AG04450 (cell line): ENCODE measurements around the gene PAGE2. TPM values are rescaled to one million over a fixed set of nuclear protein-coding genes. Genes with fewer than 3 reads are reported as not detected.
A peak's percentile ranks its signal among the peaks of the same experiment; 100 is the strongest.
"Not testable (repeated sequence)": the region's sequence is repeated elsewhere in the genome, so short reads cannot be mapped to it uniquely, and the experiment has no call there.

Source experiments
- CTCF ChIA-PET: fragments of 300-600, 350-600 bp; formaldehyde crosslinking; extraction: SDS; loops from one replicate; lab custom pipeline; 2022; ENCODE audit warnings: antibody characterized with exemption, inconsistent platforms; lab: Charles Lee
- POLR2A ChIA-PET: fragments of 350-600 bp; formaldehyde crosslinking; extraction: SDS; loops from one replicate; lab custom pipeline; 2021; ENCODE audit warnings: antibody characterized with exemption, inconsistent platforms; lab: Yijun Ruan, JAX
- DNase-seq: peaks from one replicate; pipeline ENCODE4 v3.0.0-alpha.2; 2011; ENCODE audit warnings: low read depth, low spot score
- H3K27ac ChIP-seq: one replicate; pipeline ENCODE4 v1.5.1; 2012; ENCODE audit warnings: low read depth, low read length, control low read depth
- H3K27me3 ChIP-seq: one replicate; pipeline ENCODE4 v1.6.0; 2012; ENCODE audit warnings: low read length; ENCODE audit not compliant: control insufficient read depth, insufficient read depth
- H3K4me3 ChIP-seq: 2 replicates; pipeline ENCODE4 v1.5.1; 2011; ENCODE audit warnings: mild to moderate bottlenecking, low read depth, low read length, control low read depth
- H3K9me3 ChIP-seq: 2 replicates; pipeline ENCODE4 v1.5.1; 2012; ENCODE audit warnings: low read length; ENCODE audit not compliant: control insufficient read depth, insufficient read depth
- polyA plus RNA-seq: library from polyadenylated mRNA; depleted of rRNA; stranded (reverse); fragments of >200 nt; gene quantifications from 2 replicates; pipeline ENCODE4 v1.2.3, GENCODE V29; 2011
- TF ChIP-seq, protein P1 (sequence below): IDR thresholded peaks from 2 replicates; pipeline ENCODE4 v1.5.1; 2011; ENCODE audit warnings: low read depth, low read length, control low read depth, inconsistent platforms

PAGE2 gene
- polyA plus RNA-seq, 1 experiment: not detected

DNA sequence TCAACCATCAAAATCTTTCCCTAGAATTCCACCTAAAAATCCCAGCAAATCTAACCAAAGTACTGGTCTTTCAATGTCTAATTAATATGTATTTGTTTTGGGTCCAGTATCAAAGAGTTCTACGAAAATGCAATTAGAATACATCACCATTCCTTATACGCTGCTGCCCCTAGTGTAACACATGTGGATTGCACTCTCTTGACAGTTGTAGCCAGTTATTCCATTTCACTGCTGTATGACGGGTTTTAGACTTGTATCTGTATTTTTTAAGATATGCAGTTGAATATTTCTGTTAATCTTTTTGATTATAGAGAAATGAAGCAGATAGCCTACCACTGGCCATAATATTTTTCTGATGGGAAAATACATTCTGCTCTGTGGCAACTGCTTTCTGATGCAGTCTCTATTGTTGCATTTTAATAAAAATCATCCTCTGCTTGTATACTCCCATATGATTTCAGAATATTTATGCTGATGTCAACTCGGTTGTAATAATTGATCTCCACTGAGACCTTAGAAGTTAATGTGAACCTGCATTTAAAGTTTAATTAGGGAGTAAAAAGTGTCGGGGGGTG, 31.1 kb upstream of the PAGE2 start:
- TF ChIP-seq, protein P1, sequence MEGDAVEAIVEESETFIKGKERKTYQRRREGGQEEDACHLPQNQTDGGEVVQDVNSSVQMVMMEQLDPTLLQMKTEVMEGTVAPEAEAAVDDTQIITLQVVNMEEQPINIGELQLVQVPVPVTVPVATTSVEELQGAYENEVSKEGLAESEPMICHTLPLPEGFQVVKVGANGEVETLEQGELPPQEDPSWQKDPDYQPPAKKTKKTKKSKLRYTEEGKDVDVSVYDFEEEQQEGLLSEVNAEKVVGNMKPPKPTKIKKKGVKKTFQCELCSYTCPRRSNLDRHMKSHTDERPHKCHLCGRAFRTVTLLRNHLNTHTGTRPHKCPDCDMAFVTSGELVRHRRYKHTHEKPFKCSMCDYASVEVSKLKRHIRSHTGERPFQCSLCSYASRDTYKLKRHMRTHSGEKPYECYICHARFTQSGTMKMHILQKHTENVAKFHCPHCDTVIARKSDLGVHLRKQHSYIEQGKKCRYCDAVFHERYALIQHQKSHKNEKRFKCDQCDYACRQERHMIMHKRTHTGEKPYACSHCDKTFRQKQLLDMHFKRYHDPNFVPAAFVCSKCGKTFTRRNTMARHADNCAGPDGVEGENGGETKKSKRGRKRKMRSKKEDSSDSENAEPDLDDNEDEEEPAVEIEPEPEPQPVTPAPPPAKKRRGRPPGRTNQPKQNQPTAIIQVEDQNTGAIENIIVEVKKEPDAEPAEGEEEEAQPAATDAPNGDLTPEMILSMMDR: peak; percentile 73
- DNase-seq: no peak
- ChIA-PET CTCF (interaction anchor here (0.7 to 1.5 kb wide), 6 partner anchors 46 to 1015 kb away, joined by 3 to 27 read pairs (median 4); partner anchors contain the start of gene APEX2), POLR2A (no interaction called here)
- H3K27me3 ChIP-seq: no peaks in the 10 kb centered on the region
- H3K9me3 ChIP-seq: no peaks in the 10 kb centered on the region
- H3K4me3 ChIP-seq: no peak overlapping the region
- H3K27ac ChIP-seq: no peak overlapping the region

DNA sequence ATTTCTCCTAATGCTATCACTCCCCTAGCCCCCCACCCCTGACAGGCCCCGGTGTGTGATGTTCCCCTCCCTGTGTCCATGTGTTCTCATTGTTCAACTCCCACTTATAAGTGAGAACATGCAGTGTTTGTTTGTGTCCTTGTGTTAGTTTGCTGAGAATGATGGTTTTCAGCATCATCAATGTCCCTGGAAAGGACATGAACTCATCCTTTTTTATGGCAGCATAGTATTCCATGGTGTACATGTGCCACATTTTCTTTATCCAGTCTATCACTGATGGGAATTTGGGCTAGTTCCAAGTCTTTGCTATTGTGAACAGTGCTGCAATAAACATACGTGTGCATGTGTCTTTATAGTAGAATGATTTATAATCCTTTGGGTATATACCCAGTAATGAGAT, 21.6 kb upstream of the PAGE2 start:
- DNase-seq, H3K27ac ChIP-seq, H3K4me3 ChIP-seq, POLR2A ChIA-PET, H3K9me3 ChIP-seq, CTCF ChIA-PET, H3K27me3 ChIP-seq: not testable (repeated sequence)

DNA sequence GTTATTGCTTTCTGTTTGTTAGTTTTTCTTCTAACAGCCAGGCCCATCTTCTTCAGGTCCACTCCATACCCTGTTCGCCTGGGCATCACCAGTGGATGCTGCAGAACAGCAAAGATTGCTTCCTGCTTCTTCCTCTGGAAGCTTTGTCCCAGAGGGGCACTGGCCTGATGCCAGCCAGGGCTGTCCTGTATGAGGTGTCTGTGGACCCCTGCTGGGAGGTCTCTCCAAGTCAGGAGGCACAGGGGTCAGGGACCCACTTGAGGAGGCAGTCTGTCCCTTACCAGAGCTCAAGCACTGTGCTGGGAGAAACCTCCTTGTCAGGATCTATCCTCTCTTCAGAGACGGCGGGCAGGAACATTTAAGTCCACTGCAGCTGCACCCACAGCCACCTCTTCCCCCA, 16.5 kb upstream of the PAGE2 start:
- CTCF ChIA-PET: no interaction called here
- no peaks in the 10 kb centered on the region for H3K9me3 ChIP-seq
- H3K4me3 ChIP-seq: no peak overlapping the region
- H3K27me3 ChIP-seq: no peaks in the 10 kb centered on the region
- H3K27ac ChIP-seq: no peak overlapping the region
- no peak for DNase-seq
- TF ChIP-seq, protein P1: no peak
- POLR2A ChIA-PET: no interaction called here

DNA sequence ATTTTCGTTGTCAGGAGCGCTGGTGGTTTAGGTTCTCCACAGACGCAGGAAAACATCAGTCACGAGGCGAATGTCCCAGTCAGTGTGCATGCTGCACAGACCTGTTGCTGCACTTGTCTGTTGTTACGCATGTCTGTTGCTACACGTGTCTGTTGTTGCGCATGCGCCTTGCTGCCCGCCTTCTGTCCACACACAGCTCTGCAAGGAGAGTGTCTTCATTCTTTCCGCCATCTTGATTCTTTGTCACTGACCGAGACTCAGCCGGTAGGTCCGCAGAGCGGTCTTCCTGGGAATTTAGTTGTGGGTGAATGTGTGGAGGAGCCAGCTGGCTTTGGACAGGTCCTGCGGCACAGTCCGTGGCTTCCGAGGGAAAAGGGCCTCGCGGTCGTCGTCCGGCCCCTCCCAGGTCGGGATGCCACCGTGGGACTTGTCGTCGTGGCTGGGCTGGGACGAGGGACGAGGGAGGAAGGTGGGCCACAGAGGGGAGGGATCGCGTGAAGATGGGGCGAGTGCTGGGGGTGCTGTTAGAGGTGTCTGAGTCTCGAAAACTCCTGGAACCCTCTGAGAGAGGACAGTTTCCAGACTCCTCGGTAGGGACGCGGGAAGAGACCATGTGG, 13.9 kb upstream of the PAGE2 start, which contains the start of gene PAGE2B:
PAGE2B (plus strand) TSS at position 180 of the 617 bp plus-strand sequence. CDS start 1,012 bp downstream, outside the sequence.
- no peak for DNase-seq
- ChIA-PET CTCF (no interaction called here), POLR2A (no interaction called here)
- H3K4me3 ChIP-seq: no peak within 1 kb of the TSS
- TF ChIP-seq, protein P1: no peak
- no peaks in the 10 kb centered on the region for H3K9me3 ChIP-seq
- H3K27me3 ChIP-seq: no peaks in the 10 kb centered on the region
- H3K27ac ChIP-seq: no peak within 1 kb of the TSS

DNA sequence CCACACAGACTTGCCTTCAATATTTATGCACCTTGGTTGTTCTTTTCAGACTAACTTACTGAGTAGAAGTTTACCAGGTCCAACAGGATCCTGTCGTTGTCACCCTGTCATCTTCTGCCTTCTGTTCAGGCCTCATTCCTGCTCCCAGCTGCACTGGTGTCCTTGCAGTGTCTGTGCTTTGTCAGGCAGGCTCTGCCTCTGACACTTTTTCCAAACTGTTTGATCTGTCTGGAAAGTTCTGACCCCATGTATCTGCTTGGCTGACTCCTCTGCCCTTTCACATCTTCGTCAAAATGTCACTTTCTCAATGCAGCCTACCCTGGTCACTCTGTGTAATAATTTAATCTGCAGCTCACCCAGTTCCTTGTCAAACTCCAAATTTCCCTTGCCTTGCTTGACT, 9.9 kb downstream of the PAGE2 start:
- TF ChIP-seq, protein P1: no peak
- CTCF ChIA-PET: no interaction called here
- POLR2A ChIA-PET: no interaction called here
- no peak overlapping the region for H3K4me3 ChIP-seq
- no peak for DNase-seq
- no peaks in the 10 kb centered on the region for H3K9me3 ChIP-seq
- no peak overlapping the region for H3K27ac ChIP-seq
- H3K27me3 ChIP-seq: no peaks in the 10 kb centered on the region
